Stimulated activated CD4-positive, alpha-beta T cell treated with anti-CD3 and anti-CD28 coated beads, Interleukin-15, amount 100 ng/mL, for 1 hour (primary cell): ENCODE data around the gene CYP26A1.

Experiments
- DNase-seq, 2 donors: peaks; one replicate each; pipeline ENCODE4 v3.0.0-alpha.2; 2020; ENCODE audit warnings: low read depth in 1 of 2, low spot score in 1 of 2

The CYP26A1 gene

GRCh38 chr10:93115661-93116383 lies 42.1 kb downstream of the CYP26A1 start:
- peak; percentile 38 to 46 for DNase-seq

- DNase-seq = no peak
Observed at GRCh38 chr10:93121311-93121710, 47.6 kb downstream of the CYP26A1 start.

GRCh38 chr10:93123766-93124165 lies 50.1 kb downstream of the CYP26A1 start:
- DNase-seq = no peak

- no peak for DNase-seq
Observed at GRCh38 chr10:93124580-93125318, 51.1 kb downstream of the CYP26A1 start.

GRCh38 chr10:93125966-93126365 lies 52.3 kb downstream of the CYP26A1 start:
- DNase-seq = no peak

- DNase-seq = no peak
Observed at GRCh38 chr10:93126483-93127052, 52.9 kb downstream of the CYP26A1 start.
